IMR-90 (cell line): ENCODE data around the gene AUH.

Experiments used
- CEBPB ChIP-seq: IDR thresholded peaks from 2 replicates; pipeline ENCODE4 v1.6.1; 2012; ENCODE audit warnings: low read depth, low read length, improper control_type of control experiment
- FOS ChIP-seq: fragments of 150-350 bp; IDR thresholded peaks from 2 replicates; pipeline ENCODE4 v1.6.1; 2016; ENCODE audit warnings: low read depth, low read length
- MAFK ChIP-seq: IDR thresholded peaks from 2 replicates; pipeline ENCODE4 v1.6.1; 2012; ENCODE audit warnings: low read depth, low read length, improper control_type of control experiment
- MXI1 ChIP-seq: IDR thresholded peaks from 2 replicates; pipeline ENCODE4 v1.6.1; 2012; ENCODE audit warnings: low read depth, mild to moderate bottlenecking, low read length, moderate library complexity, borderline replicate concordance
- POLR2A ChIP-seq: IDR thresholded peaks from 2 replicates; pipeline ENCODE4 v1.6.1; 2012; ENCODE audit warnings: mild to moderate bottlenecking, low read depth, low read length
- RAD21 ChIP-seq: IDR thresholded peaks from 2 replicates; pipeline ENCODE4 v1.6.1; 2012; ENCODE audit warnings: low read length, improper control_type of control experiment
- RCOR1 ChIP-seq: IDR thresholded peaks from 2 replicates; pipeline ENCODE4 v1.6.1; 2012; ENCODE audit warnings: mild to moderate bottlenecking, low read length, improper control_type of control experiment; ENCODE audit not compliant: insufficient replicate concordance
- SMC3 ChIP-seq: fragments of 150-350 bp; IDR thresholded peaks from 2 replicates; pipeline ENCODE4 v1.6.1; 2016; ENCODE audit warnings: low read depth, mild to moderate bottlenecking, antibody characterized with exemption, low read length, moderate library complexity
- TF ChIP-seq, protein P1 (sequence below): conservative IDR thresholded peaks from 2 replicates; pipeline ENCODE4 v1.5.1; 2012; ENCODE audit warnings: mild to moderate bottlenecking, low read depth, low read length, improper control_type of control experiment
- TF ChIP-seq, protein P2 (sequence below): fragments of 150-350 bp; IDR thresholded peaks from 2 replicates; pipeline ENCODE4 v1.6.1; 2017; ENCODE audit warnings: mild to moderate bottlenecking, antibody characterized with exemption, low read length, low read depth

GRCh38 chr9:91231619-91232018 is 130.1 kb downstream of the AUH start:
- TF ChIP-seq, protein P1, sequence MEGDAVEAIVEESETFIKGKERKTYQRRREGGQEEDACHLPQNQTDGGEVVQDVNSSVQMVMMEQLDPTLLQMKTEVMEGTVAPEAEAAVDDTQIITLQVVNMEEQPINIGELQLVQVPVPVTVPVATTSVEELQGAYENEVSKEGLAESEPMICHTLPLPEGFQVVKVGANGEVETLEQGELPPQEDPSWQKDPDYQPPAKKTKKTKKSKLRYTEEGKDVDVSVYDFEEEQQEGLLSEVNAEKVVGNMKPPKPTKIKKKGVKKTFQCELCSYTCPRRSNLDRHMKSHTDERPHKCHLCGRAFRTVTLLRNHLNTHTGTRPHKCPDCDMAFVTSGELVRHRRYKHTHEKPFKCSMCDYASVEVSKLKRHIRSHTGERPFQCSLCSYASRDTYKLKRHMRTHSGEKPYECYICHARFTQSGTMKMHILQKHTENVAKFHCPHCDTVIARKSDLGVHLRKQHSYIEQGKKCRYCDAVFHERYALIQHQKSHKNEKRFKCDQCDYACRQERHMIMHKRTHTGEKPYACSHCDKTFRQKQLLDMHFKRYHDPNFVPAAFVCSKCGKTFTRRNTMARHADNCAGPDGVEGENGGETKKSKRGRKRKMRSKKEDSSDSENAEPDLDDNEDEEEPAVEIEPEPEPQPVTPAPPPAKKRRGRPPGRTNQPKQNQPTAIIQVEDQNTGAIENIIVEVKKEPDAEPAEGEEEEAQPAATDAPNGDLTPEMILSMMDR: no peak
- TF ChIP-seq MAFK: no peak
- TF ChIP-seq CEBPB: peak; percentile 66
- no peak for TF ChIP-seq RAD21
- TF ChIP-seq RCOR1: no peak
- TF ChIP-seq SMC3: no peak
- no peak for TF ChIP-seq FOS
- no peak for TF ChIP-seq POLR2A
- TF ChIP-seq MXI1: no peak
- TF ChIP-seq, protein P2, sequence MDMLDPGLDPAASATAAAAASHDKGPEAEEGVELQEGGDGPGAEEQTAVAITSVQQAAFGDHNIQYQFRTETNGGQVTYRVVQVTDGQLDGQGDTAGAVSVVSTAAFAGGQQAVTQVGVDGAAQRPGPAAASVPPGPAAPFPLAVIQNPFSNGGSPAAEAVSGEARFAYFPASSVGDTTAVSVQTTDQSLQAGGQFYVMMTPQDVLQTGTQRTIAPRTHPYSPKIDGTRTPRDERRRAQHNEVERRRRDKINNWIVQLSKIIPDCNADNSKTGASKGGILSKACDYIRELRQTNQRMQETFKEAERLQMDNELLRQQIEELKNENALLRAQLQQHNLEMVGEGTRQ: no peak
